ENCODE data around the gene HMOX2. TPM values are rescaled to one million over a fixed set of nuclear protein-coding genes. Genes with fewer than 3 reads are reported as not detected.

HMOX2 gene
- total RNA-seq, 1 experiment from 2014 or later: 65.7 TPM

DNA sequence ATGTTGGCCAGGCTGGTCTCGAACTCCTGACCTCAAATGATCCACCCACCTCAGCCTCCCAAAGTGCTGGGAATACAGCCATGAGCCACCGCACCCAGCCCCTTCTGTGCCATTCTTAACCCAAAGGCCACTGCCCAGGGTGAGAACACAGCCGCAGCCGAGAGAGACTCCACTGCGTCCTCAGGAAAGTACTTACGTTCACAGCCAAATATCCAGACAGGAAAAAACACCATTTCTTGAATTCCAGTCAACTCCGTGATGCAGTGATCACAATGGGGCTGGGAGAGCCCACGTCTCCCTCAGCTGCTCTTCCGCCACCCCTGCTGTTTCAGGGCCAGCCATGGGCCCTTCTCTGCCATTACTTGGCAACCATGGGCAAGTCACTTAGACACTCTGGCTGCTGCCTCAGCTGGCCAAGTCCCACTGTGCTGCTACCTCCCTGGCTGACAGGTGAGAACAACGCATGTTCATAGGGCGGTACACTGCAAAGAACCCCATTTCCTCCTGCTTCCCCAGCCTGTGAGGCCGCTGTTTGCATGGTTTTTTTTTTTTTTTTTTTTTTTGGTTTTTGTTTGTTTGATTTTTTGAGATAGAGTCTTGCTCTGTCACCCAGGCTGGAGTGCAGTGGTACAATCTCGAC lies 58.1 kb downstream of the HMOX2 start:
- DNase-seq (ENCODE audit: low read depth, low spot score): no peak
- in situ Hi-C loops (cut with HindIII; ENCODE audit: low pct_unique_long_range_greater_than_20kb, low sequenced_read_pairs): no loop called here

DNA sequence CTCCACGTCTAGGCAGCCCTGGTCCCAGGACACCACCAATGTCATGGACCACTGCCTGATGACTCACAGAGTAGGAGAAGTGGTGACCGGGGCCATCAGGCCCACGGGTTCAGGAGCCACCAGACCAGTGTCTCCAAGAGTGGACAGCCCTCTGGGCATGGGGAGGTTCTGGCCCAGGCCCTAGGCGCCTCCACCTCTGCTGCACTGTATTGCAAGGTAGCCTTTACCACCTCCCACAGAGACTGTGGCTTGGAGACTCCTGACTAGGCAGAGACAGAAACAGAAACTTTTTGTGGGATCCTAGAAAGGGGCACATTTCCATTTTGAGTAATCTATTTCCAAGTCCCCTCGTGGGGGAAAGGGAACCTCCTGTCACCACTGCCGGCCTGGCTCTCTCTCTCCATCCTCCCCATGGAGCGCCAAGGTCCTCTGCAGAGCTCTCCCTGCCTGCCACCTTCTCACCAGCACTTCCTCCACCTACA lies 59.5 kb downstream of the HMOX2 start:
- in situ Hi-C loops (cut with HindIII; ENCODE audit: low pct_unique_long_range_greater_than_20kb, low sequenced_read_pairs): no loop called here
- DNase-seq (ENCODE audit: low read depth, low spot score): no peak

DNA sequence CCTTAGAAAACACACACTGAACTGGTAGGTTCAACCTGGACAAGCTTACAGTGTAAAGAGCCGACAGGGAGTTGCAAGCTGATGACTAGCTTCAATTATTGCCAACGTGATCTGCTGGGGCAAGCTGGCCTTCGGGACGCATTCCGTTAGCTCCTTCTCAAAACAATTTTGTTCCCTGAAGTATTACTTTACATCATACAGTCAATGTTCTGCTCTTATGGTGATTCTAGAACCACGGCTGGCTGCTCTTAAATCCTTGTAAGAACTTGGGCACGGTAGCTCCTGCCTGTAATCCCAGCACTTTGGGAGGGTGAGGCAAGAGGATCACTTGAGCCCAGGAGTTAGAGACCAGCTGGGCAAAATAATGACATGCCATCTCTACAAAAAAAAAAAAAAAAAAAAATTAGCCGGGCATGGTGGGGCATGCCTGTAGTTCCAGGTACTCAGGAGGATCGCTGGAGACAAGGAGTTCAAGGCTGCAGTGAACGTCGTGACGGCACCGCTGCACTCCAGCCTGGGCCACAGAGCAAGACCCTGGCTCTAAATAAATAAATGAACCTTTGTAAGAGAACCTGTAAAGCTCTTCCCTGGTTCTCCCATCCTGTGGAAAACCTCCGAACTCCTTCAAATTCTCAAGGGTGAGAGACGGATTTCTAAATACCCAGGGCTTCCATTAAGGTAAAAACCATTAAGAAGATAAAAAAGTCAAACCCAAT lies 60.4 kb downstream of the HMOX2 start:
- DNase-seq (ENCODE audit: low read depth, low spot score): no peak
- in situ Hi-C loops (cut with HindIII; ENCODE audit: low pct_unique_long_range_greater_than_20kb, low sequenced_read_pairs): no loop called here

DNA sequence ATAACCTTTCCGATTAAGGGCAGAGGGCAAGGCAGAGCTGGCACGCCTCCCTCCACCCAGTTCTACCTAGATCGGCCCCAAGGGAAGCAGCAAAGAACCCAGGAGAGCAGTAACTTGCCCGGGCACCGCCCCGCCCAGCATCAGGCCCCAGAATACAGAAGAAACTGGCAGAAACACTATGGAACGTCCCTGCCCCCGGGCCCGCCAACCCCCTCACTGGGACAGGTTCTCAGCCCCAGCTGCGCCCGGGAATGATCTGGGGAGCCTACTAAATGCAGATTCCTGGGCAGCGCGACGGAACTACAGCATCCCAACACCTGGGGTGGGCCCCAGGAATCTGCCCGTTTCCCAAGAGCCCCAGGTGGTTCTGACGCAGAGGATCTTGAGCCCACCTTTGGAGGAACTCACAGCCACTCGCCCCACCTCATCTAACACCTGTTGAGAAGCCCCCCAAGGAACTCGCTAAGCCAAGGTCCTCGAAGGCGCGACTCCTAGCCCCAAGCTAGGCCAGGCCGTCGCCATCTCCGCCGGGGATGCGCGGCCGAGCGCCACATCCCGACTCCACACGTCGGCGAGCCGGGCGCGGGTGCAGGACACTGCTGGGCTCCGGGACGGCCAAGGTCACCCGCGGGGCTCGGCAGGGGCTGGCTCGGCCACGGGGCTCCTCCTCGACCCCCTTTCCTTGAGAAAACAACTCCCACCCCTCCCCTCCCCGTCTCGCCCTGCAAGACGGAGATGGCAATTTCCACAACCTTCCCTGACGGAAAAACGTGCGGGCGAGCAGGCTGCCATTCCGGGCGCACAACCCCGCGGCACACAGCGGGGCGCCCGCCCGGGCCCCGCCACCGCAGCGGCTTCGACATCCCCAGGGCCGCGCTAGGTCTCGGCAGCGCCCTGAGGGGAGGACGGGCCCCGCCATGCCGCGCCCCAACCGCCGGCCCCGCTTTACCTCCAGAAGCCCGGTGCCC lies 61.5 kb downstream of the HMOX2 start:
- no peak for DNase-seq (ENCODE audit: low read depth, low spot score)
- in situ Hi-C loops (cut with HindIII; ENCODE audit: low pct_unique_long_range_greater_than_20kb, low sequenced_read_pairs): no loop called here

DNA sequence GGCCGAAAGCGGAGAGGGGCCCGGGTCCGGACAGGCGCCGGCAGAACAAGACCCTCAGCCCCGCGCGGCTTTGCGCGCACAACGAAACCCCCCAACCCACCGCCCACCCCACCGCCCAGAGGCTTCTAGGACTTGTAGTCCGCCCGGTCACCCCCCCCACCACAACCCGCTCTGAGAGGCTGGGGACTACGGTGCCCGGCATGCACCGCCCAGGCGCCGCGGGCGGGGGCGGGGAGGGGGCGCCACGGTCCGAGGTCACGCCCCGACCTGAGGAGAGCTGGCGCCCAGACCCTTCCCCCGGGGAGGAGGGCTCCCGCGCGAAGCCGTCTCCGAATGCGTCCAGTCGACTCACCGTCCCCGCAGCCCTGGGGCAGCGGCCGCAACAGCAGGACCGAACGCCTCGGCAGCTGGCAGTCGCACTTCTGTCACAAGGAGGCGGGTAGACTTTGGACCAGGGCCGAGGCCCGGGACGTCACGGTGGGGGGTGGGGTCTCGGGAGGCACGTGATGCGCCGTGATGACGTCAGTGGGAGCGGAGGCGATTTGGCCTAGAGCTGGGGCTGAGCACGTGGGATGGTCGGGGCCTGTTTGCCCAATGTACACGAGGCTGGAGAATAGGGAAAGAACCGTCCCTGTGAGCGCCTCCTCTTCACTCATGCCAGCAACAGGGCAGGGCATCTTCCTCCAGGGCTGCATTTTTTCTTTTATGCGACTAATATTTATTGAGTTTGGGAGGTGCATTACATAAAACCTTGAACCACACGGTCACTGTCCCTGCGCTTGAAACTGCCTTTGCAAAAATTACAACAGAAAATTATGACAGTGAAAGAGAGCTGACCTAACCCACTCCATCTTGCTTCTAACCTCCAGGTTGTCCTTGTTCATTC lies 62.4 kb downstream of the HMOX2 start, which contains the start of gene CDIP1:
Gene CDIP1, minus strand, starts transcription at position 424 of the 886 bp plus-strand sequence. CDS start 24,643 bp downstream, outside the sequence.
- peak; percentile 84 for DNase-seq (ENCODE audit: low read depth, low spot score)
- in situ Hi-C loops (cut with HindIII; ENCODE audit: low pct_unique_long_range_greater_than_20kb, low sequenced_read_pairs): no loop called here

DNA sequence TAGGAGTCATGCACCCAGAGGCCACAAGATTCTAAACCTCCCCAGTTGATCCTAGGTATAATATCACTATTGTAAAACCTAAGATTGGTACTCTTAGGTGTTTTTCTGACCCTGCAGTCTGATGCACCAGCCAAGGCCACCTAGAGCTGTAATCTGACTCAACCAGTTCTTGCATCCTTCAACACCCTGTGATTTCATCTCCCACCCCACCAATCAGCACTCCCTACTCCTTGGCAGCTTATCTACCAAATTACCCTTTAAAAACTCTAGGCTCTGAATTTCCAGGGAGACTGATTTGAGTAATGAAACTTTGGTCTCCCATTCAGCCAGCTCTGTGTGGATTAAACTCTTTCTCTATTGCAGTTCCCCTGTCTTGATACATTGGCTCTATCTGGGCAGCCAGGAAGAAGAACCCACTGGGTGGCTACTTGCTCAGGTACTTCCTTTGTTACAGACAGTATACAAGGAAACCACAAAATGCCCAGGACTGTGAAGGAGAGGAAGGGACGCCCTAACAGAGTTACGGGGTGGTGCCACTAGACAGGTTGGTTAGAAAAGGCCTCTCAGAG lies 63.6 kb downstream of the HMOX2 start:
- no peak for DNase-seq (ENCODE audit: low read depth, low spot score)
- in situ Hi-C loops (cut with HindIII; ENCODE audit: low pct_unique_long_range_greater_than_20kb, low sequenced_read_pairs): no loop called here

DNA sequence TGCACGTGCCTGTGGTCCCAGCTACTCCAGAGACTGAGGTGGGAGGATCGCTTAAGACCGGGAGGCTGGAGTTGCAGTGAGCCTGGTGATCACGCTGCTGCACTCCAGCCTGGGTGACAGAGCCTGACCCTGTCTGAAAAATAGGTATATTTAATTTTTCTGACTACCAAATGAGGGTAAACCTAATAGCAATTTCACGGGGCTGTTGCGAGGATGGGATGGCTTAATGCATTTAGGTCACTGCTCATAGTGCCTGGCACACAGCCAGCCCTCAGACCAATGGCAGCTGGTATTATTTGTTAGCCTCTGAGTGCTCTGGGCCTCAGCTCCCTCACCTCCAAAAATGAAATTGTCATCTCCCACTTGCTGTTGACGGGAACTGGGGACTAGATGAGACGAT lies 68.3 kb downstream of the HMOX2 start:
- in situ Hi-C loops (cut with HindIII; ENCODE audit: low pct_unique_long_range_greater_than_20kb, low sequenced_read_pairs): no loop called here
- no peak for DNase-seq (ENCODE audit: low read depth, low spot score)

DNA sequence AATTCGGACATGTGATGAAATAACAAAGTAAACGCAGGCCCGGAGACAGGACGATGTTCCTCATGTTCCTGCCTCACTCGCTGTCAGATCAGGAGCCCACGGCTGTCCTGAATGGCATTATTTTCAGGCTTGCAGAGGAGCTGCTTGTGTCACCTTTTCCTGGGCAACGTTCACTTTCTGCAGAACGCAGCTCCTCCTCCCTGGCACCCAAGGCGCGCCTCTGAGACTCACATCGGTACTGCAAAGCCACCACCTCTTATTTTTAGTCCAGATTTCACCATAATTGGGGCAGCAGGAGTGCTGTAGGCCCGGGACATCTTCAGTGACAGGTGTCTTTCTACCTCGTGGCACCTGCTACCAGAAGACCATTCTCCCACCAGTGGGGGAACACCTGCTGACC lies 71.9 kb downstream of the HMOX2 start:
- no peak for DNase-seq (ENCODE audit: low read depth, low spot score)
- in situ Hi-C loops (cut with HindIII; ENCODE audit: low pct_unique_long_range_greater_than_20kb, low sequenced_read_pairs): no loop called here

DNA sequence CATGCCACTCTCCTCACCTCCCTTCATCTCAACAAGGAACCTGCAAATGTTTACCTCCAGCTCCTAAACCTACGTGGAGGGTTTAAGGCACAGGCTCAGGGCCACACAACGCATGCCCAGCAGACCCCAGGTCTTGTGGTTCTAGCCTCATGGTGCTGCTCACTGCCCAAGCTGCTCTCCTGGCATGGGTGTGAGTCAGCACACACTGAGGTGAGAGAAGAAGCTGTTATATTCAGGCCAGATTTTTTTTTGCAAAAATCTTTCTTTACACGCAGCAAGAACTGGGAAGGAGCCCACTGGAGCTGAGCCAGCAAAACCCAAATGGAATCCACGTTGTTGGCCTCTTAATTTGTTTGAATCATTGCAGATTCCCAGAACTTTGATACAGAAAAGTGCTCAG lies 74.4 kb downstream of the HMOX2 start:
- DNase-seq (ENCODE audit: low read depth, low spot score): no peak

DNA sequence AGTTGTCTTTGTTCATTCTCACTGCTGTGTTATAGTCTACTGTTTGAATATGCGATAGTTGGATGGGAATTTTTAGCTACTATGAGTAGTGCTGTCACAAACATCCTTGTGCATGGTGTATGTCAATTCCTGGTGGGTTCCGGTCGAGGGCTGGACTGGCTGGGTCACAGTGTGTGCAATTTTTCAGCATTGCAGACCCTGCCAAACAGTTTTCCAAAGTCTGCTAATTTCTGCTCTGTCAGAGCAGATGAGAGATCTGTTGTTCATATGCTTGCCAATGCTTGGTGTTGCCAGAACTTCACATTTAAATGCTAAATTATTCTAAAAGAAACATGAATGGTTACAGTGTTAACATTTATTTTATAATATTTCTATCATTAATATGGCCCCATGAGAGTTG lies 76.3 kb downstream of the HMOX2 start:
- no peak for DNase-seq (ENCODE audit: low read depth, low spot score)
- in situ Hi-C loops (cut with HindIII; ENCODE audit: low pct_unique_long_range_greater_than_20kb, low sequenced_read_pairs): no loop called here

More for the DNA sequence above, 74.4 kb downstream of the HMOX2 start:
- in situ Hi-C loops (cut with HindIII; ENCODE audit: low pct_unique_long_range_greater_than_20kb, low sequenced_read_pairs): no loop called here

DNA sequence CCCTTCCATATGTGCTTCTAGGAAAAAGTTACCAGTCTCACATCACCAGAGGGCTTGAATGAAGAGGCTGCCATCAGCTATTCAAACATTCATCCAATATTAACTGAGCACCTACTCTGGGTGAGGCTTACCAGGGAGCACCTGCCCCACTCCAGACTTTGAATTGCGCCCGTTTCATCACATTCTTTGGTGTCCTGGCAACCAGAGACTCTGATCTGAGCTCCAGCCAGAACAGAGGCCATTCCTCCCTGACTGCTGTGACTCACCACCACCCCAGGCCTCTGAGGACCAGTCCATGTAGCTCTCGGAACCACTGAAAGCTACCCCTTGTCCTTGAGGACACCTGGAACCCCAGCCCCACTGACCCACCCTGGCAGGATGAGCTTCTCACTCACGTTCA lies 79.9 kb downstream of the HMOX2 start, which contains the start of gene C16orf96:
Gene C16orf96, plus strand, starts transcription at position 229 of the 400 bp plus-strand sequence. Its CDS starts 150 bp downstream, at position 379.
- DNase-seq (ENCODE audit: low read depth, low spot score): no peak
- in situ Hi-C loops (cut with HindIII; ENCODE audit: low pct_unique_long_range_greater_than_20kb, low sequenced_read_pairs): no loop called here

DNA sequence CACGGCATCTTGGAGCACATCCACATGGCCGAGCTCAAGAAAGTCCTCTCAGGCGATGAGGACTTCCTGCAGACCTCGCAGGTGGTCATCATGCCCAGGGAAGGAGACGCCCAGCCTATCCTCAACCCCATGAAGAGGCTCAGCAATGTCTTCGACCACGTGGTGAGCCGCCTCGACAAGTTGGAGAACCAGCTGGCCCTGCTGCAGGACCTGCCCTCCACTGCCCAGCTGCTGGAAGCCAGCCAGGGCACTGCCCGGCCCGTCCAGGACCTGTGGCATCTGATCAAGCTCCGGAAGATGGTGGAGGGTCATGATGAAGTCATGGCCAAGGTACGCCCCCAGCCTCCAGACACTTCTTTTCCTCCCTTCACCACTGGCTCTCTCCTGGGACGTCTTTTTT lies 80.4 kb downstream of the HMOX2 start:
- in situ Hi-C loops (cut with HindIII; ENCODE audit: low pct_unique_long_range_greater_than_20kb, low sequenced_read_pairs): no loop called here
- DNase-seq (ENCODE audit: low read depth, low spot score): no peak

DNA sequence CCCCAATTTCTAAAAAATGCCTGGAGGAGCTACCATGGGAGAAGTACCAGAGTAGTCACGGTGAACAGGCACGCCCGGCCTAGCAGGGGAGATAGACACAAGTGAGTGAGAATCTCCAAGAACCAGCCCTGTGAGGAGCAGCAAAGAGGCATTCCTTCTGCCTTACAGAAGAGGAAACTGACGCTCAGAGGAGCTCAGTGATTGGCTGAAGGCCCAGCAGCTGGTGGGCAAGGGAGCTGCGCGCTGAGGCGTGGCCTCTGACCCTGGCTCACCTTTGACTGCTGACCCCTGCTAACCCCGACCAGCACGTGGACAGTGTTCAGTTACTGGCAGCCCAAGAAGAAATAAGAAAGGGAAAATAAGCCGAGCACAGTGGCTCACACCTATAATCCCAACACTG lies 81.8 kb downstream of the HMOX2 start:
- no peak for DNase-seq (ENCODE audit: low read depth, low spot score)
- in situ Hi-C loops (cut with HindIII; ENCODE audit: low pct_unique_long_range_greater_than_20kb, low sequenced_read_pairs): no loop called here
